Activated T-cell treated with anti-CD3 and anti-CD28 coated beads, Interleukin-2, amount 50 U/mL, for 72 hours (primary cell): ENCODE measurements around the gene ZSWIM5. TPM values are rescaled to one million over a fixed set of nuclear protein-coding genes. Genes with fewer than 3 reads are reported as not detected.

Experiments used
- ATAC-seq, 2 donors: fragments of 150-1000 bp; cut with Tn5 transposase; replicated peaks in 1 of 2; 2 replicates each; pipeline ENCODE4 v1.10.0; 2021; ENCODE audit warnings: moderate library complexity in 2 of 2, mild to moderate bottlenecking in 1 of 2
- DNase-seq, 2 donors: peaks; one replicate each; pipeline ENCODE4 v3.0.0; 2021 to 2022; ENCODE audit warnings: mixed read lengths in 1 of 2
- H3K27ac Mint-ChIP-seq: one replicate; pipeline ENCODE4 v1.8.0; 2022; ENCODE audit warnings: mild to moderate bottlenecking, moderate library complexity, mixed read lengths
- H3K27me3 Mint-ChIP-seq: one replicate; pipeline ENCODE4 v1.8.0; 2022; ENCODE audit warnings: low read depth, mixed read lengths
- H3K36me3 Mint-ChIP-seq, 2 donors: one replicate each; pipeline ENCODE4 v1.8.0; 2022; ENCODE audit warnings: mixed read lengths in 2 of 2, mild to moderate bottlenecking in 1 of 2; ENCODE audit not compliant: insufficient read depth in 2 of 2
- H3K4me1 Mint-ChIP-seq: one replicate; pipeline ENCODE4 v1.8.0; 2022; ENCODE audit warnings: low read depth, mixed read lengths
- H3K4me3 Mint-ChIP-seq, 2 donors: one replicate each; pipeline ENCODE4 v1.8.0; 2022; ENCODE audit warnings: mild to moderate bottlenecking in 2 of 2, mixed read lengths in 2 of 2, moderate library complexity in 2 of 2
- H3K9me3 Mint-ChIP-seq, 2 donors: one replicate each; pipeline ENCODE4 v1.8.0; 2022; ENCODE audit warnings: mixed read lengths in 2 of 2
- total RNA-seq, 2 donors: library from RNA; stranded (reverse); gene quantifications; one replicate each; pipeline ENCODE4 v1.2.3, GENCODE V29; 2022

Gene ZSWIM5
- total RNA-seq, 2 donors from 2014 or later, result 1.1 to 2.1 TPM

DNA sequence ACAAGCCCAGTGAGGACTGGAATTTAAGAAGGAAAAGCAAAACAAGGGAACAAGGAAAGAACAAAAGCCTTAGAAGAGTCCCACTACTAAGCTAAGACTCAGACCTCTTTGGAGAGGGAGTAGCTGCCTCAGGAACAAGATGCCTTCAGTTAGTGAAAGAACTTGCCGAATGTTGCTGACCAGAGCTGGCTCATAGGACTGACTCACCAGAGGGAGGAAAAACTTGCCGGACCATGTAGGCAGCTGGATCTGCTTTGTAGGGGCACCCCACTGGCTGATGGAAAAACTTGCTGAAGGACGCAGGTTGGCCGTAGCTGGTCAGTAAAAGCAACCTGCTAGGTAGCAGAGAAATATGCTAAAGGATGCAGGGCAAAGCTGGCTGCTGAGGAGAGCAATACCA is 15.3 kb upstream of the ZSWIM5 start:
- no peak overlapping the region for H3K27ac Mint-ChIP-seq
- no peaks in the 10 kb centered on the region for H3K4me1 Mint-ChIP-seq
- ATAC-seq (no peak), DNase-seq (no peak)
- H3K36me3 Mint-ChIP-seq, result no peaks in the 10 kb centered on the region
- peaks cover 7% of the 10 kb centered on the region for H3K27me3 Mint-ChIP-seq
- no peak overlapping the region for H3K4me3 Mint-ChIP-seq
- H3K9me3 Mint-ChIP-seq, result no peaks in the 10 kb centered on the region

DNA sequence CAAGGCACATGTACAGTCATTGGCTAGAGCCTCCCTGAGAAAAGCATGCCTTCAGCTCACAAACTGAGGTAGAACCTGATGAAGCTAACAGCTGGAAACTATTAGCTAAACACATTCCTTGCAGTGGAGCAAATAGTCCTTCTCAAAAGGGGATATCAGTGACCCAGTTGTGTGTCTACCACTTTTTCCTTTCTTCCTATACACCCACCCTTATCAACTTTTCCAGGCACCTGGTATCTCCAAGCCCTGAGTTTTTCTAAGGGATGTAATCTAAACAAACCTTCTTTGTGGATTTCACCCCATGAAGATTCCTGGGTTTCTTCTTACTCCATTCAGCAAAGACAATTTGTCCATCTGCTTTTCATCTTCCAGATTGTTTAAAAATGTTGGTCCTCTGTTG is 10.5 kb upstream of the ZSWIM5 start:
- Mint-ChIP-seq H3K9me3 (no peaks in the 10 kb centered on the region), H3K4me1 (peaks cover 7% of the 10 kb centered on the region), H3K4me3 (no peak overlapping the region), H3K36me3 (no peaks in the 10 kb centered on the region), H3K27ac (no peak overlapping the region), H3K27me3 (peaks cover 7% of the 10 kb centered on the region)
- ATAC-seq (no peak), DNase-seq (no peak)

DNA sequence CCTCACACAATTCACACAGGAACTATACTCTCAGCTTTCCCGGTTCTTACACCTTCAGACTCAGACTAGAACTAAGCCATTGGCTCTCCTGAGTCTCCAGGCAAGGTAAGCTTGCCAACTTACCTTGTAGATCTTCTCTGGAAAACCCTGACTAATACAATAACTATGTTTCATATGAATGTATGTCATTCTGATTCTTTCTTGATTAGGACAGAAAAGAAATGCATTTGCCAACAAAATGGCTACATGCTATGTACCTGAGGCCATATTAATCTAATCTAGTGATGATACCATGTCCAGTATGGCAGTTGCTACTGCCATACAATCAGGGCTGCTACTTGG is 9.8 kb upstream of the ZSWIM5 start:
- peaks cover 7% of the 10 kb centered on the region for H3K27me3 Mint-ChIP-seq
- no peaks in the 10 kb centered on the region for H3K9me3 Mint-ChIP-seq
- H3K4me1 Mint-ChIP-seq, result peaks cover 7% of the 10 kb centered on the region
- DNase-seq (no peak), ATAC-seq (peak in 1 of 2 donors; percentile 15)
- no peak overlapping the region for H3K4me3 Mint-ChIP-seq
- H3K27ac Mint-ChIP-seq, result no peak overlapping the region
- H3K36me3 Mint-ChIP-seq, result no peaks in the 10 kb centered on the region

DNA sequence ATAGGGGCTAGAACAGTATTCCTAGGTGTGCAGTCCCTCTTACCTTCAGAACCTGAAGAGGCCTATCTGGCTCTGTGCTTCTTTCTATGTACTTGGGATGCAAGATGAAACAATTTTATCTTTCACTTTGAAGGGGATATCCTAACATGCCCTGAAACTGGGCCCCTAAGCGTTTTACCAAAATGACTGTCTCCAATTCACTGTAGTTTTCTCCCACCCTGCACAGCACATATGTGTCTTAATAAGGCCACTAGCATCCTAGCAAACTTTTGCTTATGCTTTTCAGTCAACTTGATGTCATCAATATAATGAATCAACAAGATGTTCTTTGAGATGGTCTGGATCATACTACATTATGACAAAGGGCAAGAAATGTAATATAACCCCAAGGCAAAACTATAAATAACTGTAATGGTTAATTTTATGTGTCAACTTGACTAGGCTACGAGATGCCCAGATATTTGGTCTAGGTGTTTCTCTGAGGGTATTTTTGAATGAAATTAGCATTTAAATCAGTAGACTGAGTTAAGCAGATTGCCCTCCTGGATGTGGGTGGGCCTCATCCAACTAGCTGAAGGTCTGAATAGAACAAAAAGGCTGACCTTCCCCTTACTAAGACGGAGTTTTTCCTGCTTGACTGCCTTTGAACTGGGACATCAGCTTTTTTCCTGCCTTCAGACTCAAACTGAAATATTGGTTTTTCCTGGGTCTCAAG is 9.2 kb upstream of the ZSWIM5 start:
- peaks cover 7% of the 10 kb centered on the region for H3K27me3 Mint-ChIP-seq
- peak; percentile 68 to 86 for ATAC-seq
- H3K36me3 Mint-ChIP-seq, result no peaks in the 10 kb centered on the region
- no peak for DNase-seq
- H3K9me3 Mint-ChIP-seq, result no peaks in the 10 kb centered on the region
- no peak overlapping the region for H3K4me3 Mint-ChIP-seq
- peaks cover 7% of the 10 kb centered on the region for H3K4me1 Mint-ChIP-seq
- H3K27ac Mint-ChIP-seq, result no peak overlapping the region

DNA sequence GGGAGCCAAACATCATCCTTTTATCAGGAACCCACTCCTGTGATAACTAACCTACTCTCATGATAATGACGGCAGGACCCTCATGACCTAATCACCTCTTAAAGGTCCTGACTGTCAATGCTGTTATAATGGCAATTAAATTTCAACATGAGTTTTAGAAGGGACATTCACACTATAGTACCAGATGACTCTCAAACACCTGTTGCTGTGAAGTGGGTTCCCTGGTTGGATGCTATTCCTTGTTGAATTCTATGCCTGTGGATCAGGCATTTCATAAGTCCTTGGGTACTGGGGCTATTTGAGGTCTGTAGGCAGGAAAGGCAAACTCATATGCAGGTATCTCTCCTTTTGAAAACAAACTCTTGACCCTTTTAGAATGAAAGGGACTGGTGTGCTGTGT is 7.5 kb upstream of the ZSWIM5 start:
- ATAC-seq (no peak), DNase-seq (no peak)
- H3K36me3 Mint-ChIP-seq, result no peaks in the 10 kb centered on the region
- no peaks in the 10 kb centered on the region for H3K9me3 Mint-ChIP-seq
- no peak overlapping the region for H3K4me3 Mint-ChIP-seq
- peaks cover 17% of the 10 kb centered on the region for H3K27me3 Mint-ChIP-seq
- H3K4me1 Mint-ChIP-seq, result peaks cover 7% of the 10 kb centered on the region
- H3K27ac Mint-ChIP-seq, result no peak overlapping the region

DNA sequence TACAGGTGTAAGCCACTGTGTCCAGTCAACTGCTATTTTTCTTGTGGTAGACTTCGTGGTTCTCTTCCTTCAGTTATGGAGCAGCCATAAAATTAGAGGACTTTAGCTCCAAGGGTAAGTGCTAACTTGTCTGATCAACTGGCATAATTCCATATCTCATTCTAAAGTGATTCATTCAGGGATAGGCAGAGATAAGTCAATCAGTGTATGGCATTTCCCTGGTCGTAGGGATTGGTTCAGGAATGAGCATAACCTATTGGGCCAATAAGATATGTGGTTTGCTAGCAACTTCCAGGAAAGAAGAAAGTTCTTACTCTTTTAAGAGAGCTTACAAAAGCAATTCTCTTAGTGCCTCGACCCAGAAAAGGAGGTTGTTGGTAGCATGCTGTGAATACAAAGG is 4.7 kb upstream of the ZSWIM5 start:
- H3K36me3 Mint-ChIP-seq, result peaks cover 0 to 2% of the 10 kb centered on the region in 2 donors
- H3K4me3 Mint-ChIP-seq, result no peak overlapping the region
- DNase-seq (no peak), ATAC-seq (no peak)
- H3K27me3 Mint-ChIP-seq, result peaks cover 18% of the 10 kb centered on the region
- H3K4me1 Mint-ChIP-seq, result peaks cover 14% of the 10 kb centered on the region
- no peak overlapping the region for H3K27ac Mint-ChIP-seq
- no peaks in the 10 kb centered on the region for H3K9me3 Mint-ChIP-seq

DNA sequence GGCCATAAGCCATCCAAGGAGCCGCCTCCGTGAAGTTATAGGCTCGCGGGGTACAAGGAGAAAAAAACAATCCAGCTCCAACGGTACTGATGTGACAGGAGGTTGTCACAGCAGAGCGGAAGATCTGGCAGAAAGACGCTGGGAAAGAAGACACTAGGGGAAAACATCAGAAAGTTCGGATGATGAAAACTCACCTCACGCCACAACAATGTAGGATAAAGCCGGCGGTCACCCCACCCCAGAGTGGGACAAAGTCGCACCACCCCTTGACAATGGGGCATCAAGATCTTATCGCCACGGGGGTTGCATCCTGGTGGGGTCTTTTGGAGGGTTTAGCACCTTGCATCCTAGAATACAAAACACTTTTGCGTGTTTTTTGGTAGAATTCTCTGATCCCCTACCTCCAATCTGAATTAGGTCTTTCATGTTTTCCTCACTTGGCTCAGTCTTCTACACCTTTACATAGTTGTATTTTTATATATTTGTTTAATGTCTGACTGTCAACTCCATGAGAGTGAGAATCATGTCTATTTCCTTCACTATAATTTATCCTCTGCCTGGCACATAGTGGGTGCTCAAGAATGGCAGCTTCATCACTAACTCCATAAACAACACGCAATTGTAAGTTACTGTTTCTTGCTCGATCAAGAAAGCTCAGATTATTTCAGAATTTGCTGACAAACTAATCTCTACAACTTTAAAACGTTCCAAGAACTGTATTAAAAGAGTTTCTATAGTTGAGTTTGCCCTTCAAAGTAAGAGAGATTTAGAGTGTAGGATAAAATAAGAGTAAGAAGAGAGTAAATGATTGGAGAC is 611 bp upstream of the ZSWIM5 start:
- Mint-ChIP-seq H3K9me3 (no peaks in the 10 kb centered on the region), H3K27ac (peak overlapping the region; percentile 61), H3K4me3 (peak overlapping the region; percentile 91), H3K36me3 (peaks cover 2 to 3% of the 10 kb centered on the region in 2 donors), H3K27me3 (peaks cover 34% of the 10 kb centered on the region), H3K4me1 (peaks cover 27% of the 10 kb centered on the region)
- ATAC-seq (no peak), DNase-seq (peak in 1 of 2 donors; percentile 9)

DNA sequence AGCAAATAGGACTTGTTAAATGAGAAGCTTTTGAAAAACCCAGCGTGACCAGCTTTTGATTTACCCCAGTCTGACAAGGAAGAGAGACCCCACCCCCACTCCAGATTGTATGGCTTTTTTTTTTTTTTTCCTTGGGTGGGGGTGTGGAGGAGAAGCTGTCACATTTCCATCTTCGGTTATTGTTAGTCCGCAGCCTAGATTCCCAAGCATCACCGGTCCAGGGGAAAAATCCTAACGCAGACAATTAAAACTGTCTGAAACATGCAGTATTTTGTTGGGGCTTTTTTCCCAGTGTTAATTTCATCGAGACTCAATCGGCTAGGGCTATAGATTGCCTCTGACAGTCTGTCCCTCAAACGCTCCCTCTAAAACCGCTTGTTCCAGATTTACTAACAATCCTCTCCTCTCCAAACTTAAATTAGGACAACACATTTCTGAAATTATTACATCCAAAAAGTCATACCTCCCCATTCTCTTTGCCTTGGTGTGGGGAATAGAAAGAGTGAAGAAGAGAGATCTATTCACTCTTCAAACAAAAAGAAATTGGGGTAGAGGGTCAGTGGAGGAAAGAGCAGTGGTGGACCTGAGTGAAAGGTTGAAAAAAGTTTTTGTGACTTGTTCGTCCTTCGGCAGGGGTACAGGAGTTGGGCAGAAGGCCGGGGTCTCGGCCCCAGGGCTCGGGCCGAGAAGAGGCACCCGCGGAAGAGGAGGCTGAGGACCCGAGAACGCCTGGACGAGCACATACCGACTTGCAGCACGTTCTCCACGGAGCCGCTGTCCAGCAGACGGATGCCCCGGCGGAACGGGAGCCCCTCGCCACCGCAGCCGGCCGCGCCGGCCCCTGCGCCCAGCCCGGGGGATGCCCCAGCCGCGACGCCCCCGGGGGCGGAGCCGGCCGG is 1.1 kb downstream of the ZSWIM5 start:
- peak overlapping the region; percentile 85 for H3K4me3 Mint-ChIP-seq
- peaks cover 34% of the 10 kb centered on the region for H3K27me3 Mint-ChIP-seq
- H3K4me1 Mint-ChIP-seq, result peaks cover 27% of the 10 kb centered on the region
- no peaks in the 10 kb centered on the region for H3K9me3 Mint-ChIP-seq
- H3K27ac Mint-ChIP-seq, result peak overlapping the region; percentile 27
- peaks cover 2 to 3% of the 10 kb centered on the region in 2 donors for H3K36me3 Mint-ChIP-seq
- ATAC-seq, result peak; percentile 24 to 41
- DNase-seq, result peak; percentile 25 to 39

DNA sequence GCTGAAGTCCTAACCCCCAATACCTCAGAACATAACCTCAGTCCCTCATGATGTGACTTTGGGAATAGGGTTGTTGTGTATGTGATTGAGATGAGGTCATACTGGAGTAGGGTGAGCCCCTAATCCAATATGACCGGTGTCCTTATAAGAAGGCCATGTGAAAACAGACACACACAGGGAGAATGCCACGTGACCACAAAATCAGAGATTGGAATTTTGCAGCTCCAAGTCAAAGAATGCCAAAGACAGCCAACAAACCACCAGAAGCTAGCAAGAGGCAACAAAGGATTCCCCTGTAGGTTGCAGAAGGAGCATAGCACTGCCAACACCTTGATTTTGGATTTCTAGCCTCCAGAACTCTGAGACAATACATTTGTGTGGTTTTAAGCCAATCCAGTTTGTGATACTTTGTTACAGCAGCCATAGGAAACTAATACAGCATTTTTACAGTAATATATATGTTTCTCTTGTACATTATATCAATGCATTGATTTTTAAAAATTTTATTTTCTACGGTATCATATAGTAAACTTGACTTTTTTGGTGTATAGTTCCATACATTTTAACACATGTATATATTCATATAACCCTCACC is 5.4 kb downstream of the ZSWIM5 start:
- Mint-ChIP-seq H3K36me3 (peaks cover 1 to 2% of the 10 kb centered on the region in 2 donors), H3K4me3 (no peak overlapping the region), H3K4me1 (peaks cover 19% of the 10 kb centered on the region), H3K27me3 (peaks cover 16% of the 10 kb centered on the region), H3K9me3 (no peaks in the 10 kb centered on the region), H3K27ac (no peak overlapping the region)
- DNase-seq, result no peak
- no peak for ATAC-seq

DNA sequence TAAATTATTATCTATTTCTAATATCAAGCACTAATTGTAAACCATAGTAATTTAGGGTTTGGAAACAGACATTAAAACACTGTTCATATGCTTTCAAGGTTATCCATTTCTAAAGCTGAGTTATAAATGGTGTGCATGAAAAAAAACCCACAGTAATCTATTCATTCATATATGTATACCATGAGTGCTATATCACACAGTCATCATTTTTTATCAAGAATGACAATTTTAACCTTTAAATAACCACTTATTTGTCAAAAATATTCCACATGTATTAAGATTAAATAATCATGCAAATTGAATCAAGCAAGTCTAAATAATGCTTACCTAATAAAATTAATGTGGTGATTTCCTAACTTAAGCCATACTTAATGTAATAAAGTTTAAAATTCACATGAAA is 6.0 kb downstream of the ZSWIM5 start:
- DNase-seq, result no peak
- H3K4me1 Mint-ChIP-seq, result peaks cover 18% of the 10 kb centered on the region
- H3K27me3 Mint-ChIP-seq, result peaks cover 14% of the 10 kb centered on the region
- peaks cover 1% of the 10 kb centered on the region in 2 donors for H3K36me3 Mint-ChIP-seq
- H3K9me3 Mint-ChIP-seq, result no peaks in the 10 kb centered on the region
- H3K4me3 Mint-ChIP-seq, result no peak overlapping the region
- no peak overlapping the region for H3K27ac Mint-ChIP-seq
- no peak for ATAC-seq

DNA sequence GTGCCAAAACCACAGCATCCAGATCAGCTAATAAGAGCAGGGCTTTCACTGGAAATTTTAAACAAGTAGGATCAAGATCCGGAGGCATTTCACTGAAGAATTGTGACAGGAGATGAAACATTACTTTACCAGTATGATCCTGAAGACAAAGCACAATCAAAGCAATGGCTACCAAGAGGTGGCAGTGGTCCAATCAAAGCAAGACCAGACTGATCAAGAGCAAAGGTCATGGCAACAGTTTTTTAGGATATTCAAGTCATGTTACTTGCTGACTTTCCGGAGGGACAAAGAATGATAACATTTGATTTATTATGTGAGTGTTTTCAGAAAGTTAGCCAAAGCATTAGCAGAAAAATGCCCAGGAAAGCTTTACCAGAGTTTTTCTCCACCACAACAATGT is 8.2 kb downstream of the ZSWIM5 start:
- Mint-ChIP-seq H3K9me3 (no peaks in the 10 kb centered on the region), H3K4me3 (no peak overlapping the region), H3K4me1 (peaks cover 2% of the 10 kb centered on the region), H3K36me3 (no peaks in the 10 kb centered on the region), H3K27me3 (no peaks in the 10 kb centered on the region), H3K27ac (no peak overlapping the region)
- no peak for DNase-seq
- ATAC-seq, result no peak

DNA sequence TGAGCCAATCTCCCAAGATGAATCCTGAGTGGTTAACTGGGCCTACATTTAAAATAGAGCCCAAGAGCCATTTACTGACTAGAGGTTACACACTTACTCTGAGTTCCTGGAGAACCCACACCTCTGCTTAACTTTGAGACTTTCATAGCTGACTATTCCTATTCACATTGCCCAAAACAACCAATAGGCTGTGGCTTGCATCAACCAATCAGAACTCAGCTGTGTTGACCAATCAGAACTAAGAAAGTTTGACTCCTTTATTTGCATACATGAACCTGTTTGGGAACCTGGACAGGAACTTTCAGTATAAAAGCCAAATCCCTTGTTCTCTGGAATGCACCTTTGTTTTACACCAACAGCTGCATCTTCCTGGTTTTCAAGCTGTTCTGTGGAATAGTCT is 9.5 kb downstream of the ZSWIM5 start:
- ATAC-seq (no peak), DNase-seq (no peak)
- no peaks in the 10 kb centered on the region for H3K27me3 Mint-ChIP-seq
- H3K4me1 Mint-ChIP-seq, result no peaks in the 10 kb centered on the region
- H3K36me3 Mint-ChIP-seq, result no peaks in the 10 kb centered on the region
- no peak overlapping the region for H3K27ac Mint-ChIP-seq
- H3K9me3 Mint-ChIP-seq, result no peaks in the 10 kb centered on the region
- no peak overlapping the region for H3K4me3 Mint-ChIP-seq

DNA sequence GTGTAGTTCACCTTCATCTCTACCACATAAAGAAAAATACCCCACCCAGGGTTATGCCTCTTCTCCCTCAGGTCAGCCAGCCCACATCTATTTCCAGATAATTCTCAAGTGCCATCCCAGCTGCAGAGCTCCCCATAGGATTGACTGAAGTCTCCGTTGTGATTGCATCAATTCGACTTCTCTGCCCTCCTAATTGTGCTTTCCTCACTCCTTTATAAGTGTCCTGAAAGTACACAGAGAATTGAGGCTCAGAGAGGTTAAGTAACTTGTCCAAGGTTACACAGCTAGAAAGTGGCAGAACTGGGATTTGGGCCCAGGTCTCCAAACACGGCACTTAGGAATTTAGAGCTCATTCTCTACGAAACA is 15.0 kb downstream of the ZSWIM5 start:
- Mint-ChIP-seq H3K36me3 (no peaks in the 10 kb centered on the region), H3K4me1 (peaks cover 11% of the 10 kb centered on the region), H3K9me3 (no peaks in the 10 kb centered on the region), H3K27ac (no peak overlapping the region), H3K27me3 (no peaks in the 10 kb centered on the region), H3K4me3 (no peak overlapping the region)
- no peak for ATAC-seq
- DNase-seq, result no peak
